GM12892 (cell line): ENCODE measurements around the gene C11orf87.

Experiments used
- POLR2A ChIP-seq: IDR thresholded peaks from 2 replicates; pipeline ENCODE4 v1.6.1; 2011; ENCODE audit warnings: low read depth, low read length, control low read depth
- POLR2AphosphoS5 ChIP-seq: IDR thresholded peaks from 2 replicates; pipeline ENCODE4 v1.6.1; 2011; ENCODE audit warnings: low read depth, low read length, control low read depth

GRCh38 chr11:109432105-109432504 is 10.1 kb downstream of the C11orf87 start:
- TF ChIP-seq POLR2AphosphoS5 (no peak), POLR2A (no peak)
